ENCODE results near the gene KYAT1.
"Not testable (repeated sequence)": the region's sequence is repeated elsewhere in the genome, so short reads cannot be mapped to it uniquely, and the experiment has no call there.

Gene KYAT1

GRCh38 chr9:128818839-128819715 lies 62.7 kb downstream of the KYAT1 start:
- no peak for DNase-seq (ENCODE audit: low read depth, low spot score)

GRCh38 chr9:128818099-128818838 lies 63.5 kb downstream of the KYAT1 start, which contains the start of gene ENDOG:
Gene ENDOG (plus strand): TSS chr9:128818500. CDS start chr9:128818685, 185 bp downstream.
- DNase-seq (ENCODE audit: low read depth, low spot score), result peak; percentile 92

GRCh38 chr9:128810873-128811272 lies 70.9 kb downstream of the KYAT1 start:
- no peak for DNase-seq (ENCODE audit: low read depth, low spot score)

- no peak for DNase-seq (ENCODE audit: low read depth, low spot score)
These were observed 71.9 kb downstream of the KYAT1 start for GRCh38 chr9:128809831-128810230.

GRCh38 chr9:128809036-128809599 lies 72.6 kb downstream of the KYAT1 start:
- DNase-seq (ENCODE audit: low read depth, low spot score), result no peak

- no peak for DNase-seq (ENCODE audit: low read depth, low spot score)
These were observed 73.2 kb downstream of the KYAT1 start for GRCh38 chr9:128808543-128808942.

GRCh38 chr9:128807827-128808226 lies 73.9 kb downstream of the KYAT1 start:
- no peak for DNase-seq (ENCODE audit: low read depth, low spot score)

- no peak for DNase-seq (ENCODE audit: low read depth, low spot score)
These were observed 76.1 kb downstream of the KYAT1 start for GRCh38 chr9:128805661-128806060.

- DNase-seq (ENCODE audit: low read depth, low spot score), result no peak
These were observed 79.3 kb downstream of the KYAT1 start for GRCh38 chr9:128802482-128802881.

- no peak for DNase-seq (ENCODE audit: low read depth, low spot score)
These were observed 81.7 kb downstream of the KYAT1 start for GRCh38 chr9:128800061-128800460.

GRCh38 chr9:128798896-128799295 lies 82.9 kb downstream of the KYAT1 start:
- DNase-seq (ENCODE audit: low read depth, low spot score), result no peak

GRCh38 chr9:128794961-128795360 lies 86.8 kb downstream of the KYAT1 start:
- not testable (repeated sequence) for DNase-seq (ENCODE audit: low read depth, low spot score)

- no peak for DNase-seq (ENCODE audit: low read depth, low spot score)
These were observed 88.6 kb downstream of the KYAT1 start for GRCh38 chr9:128792978-128793686.

GRCh38 chr9:128792134-128792533 lies 89.6 kb downstream of the KYAT1 start:
- DNase-seq (ENCODE audit: low read depth, low spot score), result no peak

GRCh38 chr9:128790536-128790935 lies 91.2 kb downstream of the KYAT1 start:
- no peak for DNase-seq (ENCODE audit: low read depth, low spot score)

- DNase-seq (ENCODE audit: low read depth, low spot score), result no peak
These were observed 93.3 kb downstream of the KYAT1 start for GRCh38 chr9:128788445-128788844.

- no peak for DNase-seq (ENCODE audit: low read depth, low spot score)
These were observed 94.1 kb downstream of the KYAT1 start for GRCh38 chr9:128787659-128788058.

GRCh38 chr9:128786681-128787601 lies 94.8 kb downstream of the KYAT1 start, which contains the start of gene TBC1D13:
Gene TBC1D13 (plus strand): TSS chr9:128787253. CDS start chr9:128787354, 101 bp downstream.
- peak; percentile 26 for DNase-seq (ENCODE audit: low read depth, low spot score)

GRCh38 chr9:128785427-128785826 lies 96.3 kb downstream of the KYAT1 start:
- DNase-seq (ENCODE audit: low read depth, low spot score), result no peak

All from smooth muscle cell of the brain vasculature (primary cell).